Astrocyte of the cerebellum (primary cell): ENCODE data around the gene ANK2.

Source experiments
- DNase-seq: peaks from one replicate; pipeline ENCODE4 v3.0.0-alpha.2; 2011; ENCODE audit warnings: low read depth
- H3K4me3 ChIP-seq: 2 replicates; pipeline ENCODE4 v1.5.1; 2011; ENCODE audit warnings: mild to moderate bottlenecking, low read depth, low read length, moderate library complexity
- in situ Hi-C: cut with HindIII; loops from 2 replicates; pipeline ENCODE4 v1.10.0; 2017; ENCODE audit warnings: low sequenced_read_pairs
- TF ChIP-seq, protein P1 (sequence below): IDR thresholded peaks from 2 replicates; pipeline ENCODE4 v1.5.1; 2012; ENCODE audit warnings: low read length, low read depth, moderate library complexity, mild to moderate bottlenecking; ENCODE audit errors: missing control alignments

The ANK2 gene

GRCh38 chr4:113122066-113122465 lies 72.6 kb downstream of the ANK2 start:
- TF ChIP-seq, protein P1, sequence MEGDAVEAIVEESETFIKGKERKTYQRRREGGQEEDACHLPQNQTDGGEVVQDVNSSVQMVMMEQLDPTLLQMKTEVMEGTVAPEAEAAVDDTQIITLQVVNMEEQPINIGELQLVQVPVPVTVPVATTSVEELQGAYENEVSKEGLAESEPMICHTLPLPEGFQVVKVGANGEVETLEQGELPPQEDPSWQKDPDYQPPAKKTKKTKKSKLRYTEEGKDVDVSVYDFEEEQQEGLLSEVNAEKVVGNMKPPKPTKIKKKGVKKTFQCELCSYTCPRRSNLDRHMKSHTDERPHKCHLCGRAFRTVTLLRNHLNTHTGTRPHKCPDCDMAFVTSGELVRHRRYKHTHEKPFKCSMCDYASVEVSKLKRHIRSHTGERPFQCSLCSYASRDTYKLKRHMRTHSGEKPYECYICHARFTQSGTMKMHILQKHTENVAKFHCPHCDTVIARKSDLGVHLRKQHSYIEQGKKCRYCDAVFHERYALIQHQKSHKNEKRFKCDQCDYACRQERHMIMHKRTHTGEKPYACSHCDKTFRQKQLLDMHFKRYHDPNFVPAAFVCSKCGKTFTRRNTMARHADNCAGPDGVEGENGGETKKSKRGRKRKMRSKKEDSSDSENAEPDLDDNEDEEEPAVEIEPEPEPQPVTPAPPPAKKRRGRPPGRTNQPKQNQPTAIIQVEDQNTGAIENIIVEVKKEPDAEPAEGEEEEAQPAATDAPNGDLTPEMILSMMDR: no peak
- DNase-seq: no peak
- in situ Hi-C loops: no loop called here
- H3K4me3 ChIP-seq: no peak overlapping the region

DNA sequence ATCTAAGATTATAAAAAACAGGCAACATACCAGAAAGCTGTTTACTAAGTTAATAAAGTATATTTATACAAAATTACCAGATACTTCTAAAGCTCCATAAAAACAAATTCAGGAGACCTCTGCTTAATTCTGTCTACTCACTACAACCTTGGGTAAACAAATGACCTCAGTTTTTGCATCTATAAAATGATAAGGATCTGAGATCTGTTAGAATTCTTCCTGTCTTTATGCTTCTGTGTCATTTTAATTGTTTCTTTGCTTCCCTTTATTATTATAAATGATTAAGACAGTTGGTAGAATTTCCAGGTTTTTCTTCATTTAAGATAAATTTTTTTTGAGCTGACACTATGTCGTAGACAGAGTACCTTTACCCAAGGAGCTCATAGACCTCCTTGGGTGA lies 76.0 kb downstream of the ANK2 start:
- H3K4me3 ChIP-seq: no peak overlapping the region
- TF ChIP-seq, protein P1: no peak
- in situ Hi-C loops: no loop called here
- no peak for DNase-seq

- H3K4me3 ChIP-seq: no peak overlapping the region
- in situ Hi-C loops: no loop called here
- DNase-seq: no peak
- TF ChIP-seq, protein P1: no peak
These were observed 81.7 kb downstream of the ANK2 start for GRCh38 chr4:113131136-113131535.

- in situ Hi-C loops: no loop called here
- H3K4me3 ChIP-seq: no peak overlapping the region
- TF ChIP-seq, protein P1: no peak
- no peak for DNase-seq
These were observed 82.2 kb downstream of the ANK2 start for GRCh38 chr4:113131621-113132020.

GRCh38 chr4:113141901-113142346 lies 92.5 kb downstream of the ANK2 start:
- TF ChIP-seq, protein P1: no peak
- in situ Hi-C loops: no loop called here
- no peak overlapping the region for H3K4me3 ChIP-seq
- DNase-seq: peak; percentile 79

DNA sequence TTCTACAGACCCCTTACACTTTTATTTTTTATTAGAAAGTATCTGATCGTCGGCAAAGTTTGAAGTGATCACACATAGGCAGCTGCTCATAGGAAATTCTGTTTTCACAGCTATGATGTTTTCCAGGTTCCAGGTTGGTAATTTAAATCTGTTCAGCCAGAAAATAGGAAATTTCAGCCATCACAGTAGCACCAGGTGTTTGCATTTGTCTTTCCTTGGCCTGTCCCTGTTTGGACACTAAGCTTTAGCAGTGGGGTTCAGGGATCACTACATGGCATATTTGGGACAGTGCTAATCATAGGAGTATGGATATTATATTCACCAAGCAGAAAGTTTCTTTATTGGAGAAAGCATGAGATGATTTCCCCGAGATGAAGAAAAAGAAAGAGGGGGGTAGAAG lies 92.9 kb downstream of the ANK2 start:
- no peak for DNase-seq
- H3K4me3 ChIP-seq: no peak overlapping the region
- in situ Hi-C loops: no loop called here
- TF ChIP-seq, protein P1: no peak

DNA sequence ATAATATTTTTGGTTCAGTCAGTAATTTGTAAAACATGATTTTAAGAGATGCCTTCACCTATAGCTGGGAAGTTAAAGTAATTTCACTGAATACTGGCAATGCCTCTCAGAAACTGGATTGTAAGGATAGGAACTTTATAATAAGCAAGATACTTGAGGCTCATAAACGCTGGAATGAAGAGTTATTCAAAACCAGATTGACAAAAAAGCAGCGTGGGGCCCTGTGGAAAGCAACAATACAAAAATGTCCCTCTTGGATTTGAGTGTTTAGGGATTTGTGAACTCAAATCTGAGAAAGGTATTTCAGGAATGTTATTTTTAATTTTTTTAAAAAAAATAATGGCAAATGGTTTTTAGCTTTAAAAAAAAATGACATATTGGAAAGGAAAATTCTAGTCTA lies 94.6 kb downstream of the ANK2 start:
- DNase-seq: no peak
- in situ Hi-C loops: no loop called here
- TF ChIP-seq, protein P1: no peak
- H3K4me3 ChIP-seq: no peak overlapping the region
